Stimulated activated naive CD8-positive, alpha-beta T cell treated with anti-CD3 and anti-CD28 coated beads, Interleukin-15, amount 100 ng/mL, for 72 hours (primary cell): ENCODE results near the gene HOXB1.
A peak's percentile ranks its signal among the peaks of the same experiment; 100 is the strongest.
"Not testable (repeated sequence)": the region's sequence is repeated elsewhere in the genome, so short reads cannot be mapped to it uniquely, and the experiment has no call there.

Experiments
- ATAC-seq: fragments of 150-1000 bp; cut with Tn5 transposase; 2 replicates; pipeline ENCODE4 v1.10.0; 2021; ENCODE audit warnings: mild to moderate bottlenecking, moderate library complexity
- DNase-seq, 2 donors: peaks; one replicate each; pipeline ENCODE4 v3.0.0; 2021 to 2022
- H3K27ac Mint-ChIP-seq, 2 donors: one replicate each; pipeline ENCODE4 v1.8.0; 2022; ENCODE audit warnings: mild to moderate bottlenecking in 2 of 2, mixed read lengths in 2 of 2, moderate library complexity in 2 of 2
- H3K27me3 Mint-ChIP-seq: one replicate; pipeline ENCODE4 v1.8.0; 2022; ENCODE audit warnings: mixed read lengths
- H3K4me1 Mint-ChIP-seq: one replicate; pipeline ENCODE4 v1.8.0; 2022; ENCODE audit warnings: mild to moderate bottlenecking, mixed read lengths
- H3K4me3 Mint-ChIP-seq, 2 donors: one replicate each; pipeline ENCODE4 v1.8.0; 2022; ENCODE audit warnings: mild to moderate bottlenecking in 2 of 2, mixed read lengths in 2 of 2, moderate library complexity in 1 of 2
- H3K9me3 Mint-ChIP-seq, 2 donors: one replicate each; pipeline ENCODE4 v1.8.0; 2022; ENCODE audit warnings: mixed read lengths in 2 of 2

The HOXB1 gene

GRCh38 chr17:48527547-48527932 is 3.3 kb downstream of the HOXB1 start:
- Mint-ChIP-seq H3K9me3 (no peaks in the 10 kb centered on the region), H3K4me3 (peak overlapping the region; percentile 17 to 51), H3K27me3 (peaks cover 61% of the 10 kb centered on the region), H3K27ac (peak overlapping the region in 1 of 2 donors; percentile 72), H3K4me1 (peaks cover 21% of the 10 kb centered on the region)
- ATAC-seq (no peak), DNase-seq (no peak)

GRCh38 chr17:48526608-48527546 is 3.9 kb downstream of the HOXB1 start:
- Mint-ChIP-seq H3K27me3 (peaks cover 67% of the 10 kb centered on the region), H3K4me1 (peaks cover 21% of the 10 kb centered on the region), H3K4me3 (peak overlapping the region; percentile 29 to 44), H3K9me3 (no peaks in the 10 kb centered on the region), H3K27ac (no peak overlapping the region)
- DNase-seq (no peak), ATAC-seq (peak; percentile 31)

DNA sequence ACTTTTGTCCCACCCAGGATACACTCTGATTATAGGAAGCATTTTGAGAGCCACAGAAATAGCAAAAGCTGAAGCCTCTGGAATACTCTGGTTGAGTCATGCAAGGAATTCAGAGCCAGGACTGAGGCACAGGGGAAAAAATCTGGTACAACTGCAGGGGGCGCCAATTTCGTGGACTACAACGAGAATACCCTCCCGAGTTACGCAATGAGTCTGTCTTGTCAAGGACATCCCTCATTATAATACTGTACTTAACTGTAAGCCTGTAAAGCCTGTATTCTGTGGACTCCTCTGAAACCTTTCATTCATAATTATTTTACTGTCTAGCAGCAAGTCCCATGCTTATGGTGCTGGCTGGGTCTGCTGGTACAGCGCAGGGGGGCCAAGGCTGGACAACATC is 7.8 kb downstream of the HOXB1 start:
- Mint-ChIP-seq H3K9me3 (no peaks in the 10 kb centered on the region), H3K27me3 (peaks cover 88% of the 10 kb centered on the region), H3K4me3 (no peak overlapping the region), H3K4me1 (peaks cover 14% of the 10 kb centered on the region), H3K27ac (no peak overlapping the region)
- ATAC-seq (no peak), DNase-seq (no peak)

- Mint-ChIP-seq H3K27ac (no peak overlapping the region), H3K9me3 (no peaks in the 10 kb centered on the region), H3K4me3 (no peak overlapping the region), H3K27me3 (peaks cover 88% of the 10 kb centered on the region), H3K4me1 (peaks cover 9% of the 10 kb centered on the region)
- ATAC-seq (no peak), DNase-seq (no peak)
Observed at GRCh38 chr17:48522031-48522653, 8.7 kb downstream of the HOXB1 start.

DNA sequence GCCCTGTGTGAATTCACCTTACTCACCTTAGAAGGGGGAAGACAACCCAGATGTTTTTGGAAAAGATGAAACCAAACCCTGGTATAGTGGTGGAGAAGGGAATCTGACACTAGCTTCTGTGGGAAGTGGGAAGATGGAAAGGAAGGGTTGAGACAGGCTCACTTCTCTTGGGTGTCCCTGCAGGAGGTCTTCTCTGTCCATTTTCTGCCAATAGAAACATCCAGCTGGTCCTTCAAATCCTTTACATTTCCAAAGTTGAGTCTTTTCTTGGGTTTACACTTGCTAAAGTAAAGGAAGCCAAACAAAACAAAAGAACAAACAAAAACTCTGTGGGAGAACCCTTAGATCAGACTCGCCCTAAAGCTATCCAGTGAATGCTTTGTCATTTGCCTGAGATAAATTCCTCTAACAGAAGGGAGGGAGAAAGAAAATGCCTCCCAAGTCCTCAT is 10.2 kb downstream of the HOXB1 start:
- Mint-ChIP-seq H3K9me3 (no peaks in the 10 kb centered on the region), H3K4me3 (no peak overlapping the region), H3K27ac (no peak overlapping the region), H3K4me1 (no peaks in the 10 kb centered on the region), H3K27me3 (peaks cover 86% of the 10 kb centered on the region)
- DNase-seq (no peak), ATAC-seq (no peak)

DNA sequence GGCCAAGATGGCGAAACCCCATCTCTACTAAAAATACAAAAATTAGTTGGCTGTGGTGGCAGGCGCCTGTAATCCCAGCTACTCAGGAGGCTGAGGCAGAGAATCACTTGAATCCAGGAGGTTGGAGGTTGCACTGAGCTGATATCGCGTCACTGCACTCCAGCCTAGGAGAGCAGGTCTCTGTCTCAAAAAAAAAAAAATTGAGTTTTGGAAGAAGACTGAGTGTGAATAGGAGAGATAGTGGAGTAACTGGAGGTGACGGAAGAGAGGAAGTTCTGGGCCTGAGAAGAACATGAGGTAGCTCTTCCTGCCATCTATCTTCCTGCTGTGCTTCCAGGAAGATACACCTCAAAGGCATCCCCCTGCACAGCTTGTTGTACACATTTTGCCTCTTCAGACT is 11.4 kb downstream of the HOXB1 start:
- DNase-seq (no peak), ATAC-seq (no peak)
- H3K27me3 Mint-ChIP-seq = peaks cover 86% of the 10 kb centered on the region
- no peak overlapping the region for H3K27ac Mint-ChIP-seq
- peaks cover 3% of the 10 kb centered on the region for H3K4me1 Mint-ChIP-seq
- no peaks in the 10 kb centered on the region for H3K9me3 Mint-ChIP-seq
- H3K4me3 Mint-ChIP-seq = no peak overlapping the region

- Mint-ChIP-seq H3K4me1 (peaks cover 21% of the 10 kb centered on the region), H3K27ac (no peak overlapping the region), H3K4me3 (no peak overlapping the region), H3K27me3 (peaks cover 84% of the 10 kb centered on the region), H3K9me3 (no peaks in the 10 kb centered on the region)
- no peak for DNase-seq
- no peak for ATAC-seq
Observed at GRCh38 chr17:48517478-48517877, 13.3 kb downstream of the HOXB1 start.

GRCh38 chr17:48515925-48516900 is 14.6 kb downstream of the HOXB1 start:
- peaks cover 32% of the 10 kb centered on the region for H3K4me1 Mint-ChIP-seq
- peaks cover 82% of the 10 kb centered on the region for H3K27me3 Mint-ChIP-seq
- H3K4me3 Mint-ChIP-seq = no peak overlapping the region
- H3K9me3 Mint-ChIP-seq = no peaks in the 10 kb centered on the region
- H3K27ac Mint-ChIP-seq = no peak overlapping the region
- no peak for ATAC-seq
- no peak for DNase-seq

GRCh38 chr17:48514477-48514876 is 16.3 kb downstream of the HOXB1 start:
- ATAC-seq = no peak
- Mint-ChIP-seq H3K4me3 (no peak overlapping the region), H3K9me3 (no peaks in the 10 kb centered on the region), H3K4me1 (peaks cover 43% of the 10 kb centered on the region), H3K27me3 (peaks cover 69% of the 10 kb centered on the region), H3K27ac (no peak overlapping the region)
- no peak for DNase-seq

DNA sequence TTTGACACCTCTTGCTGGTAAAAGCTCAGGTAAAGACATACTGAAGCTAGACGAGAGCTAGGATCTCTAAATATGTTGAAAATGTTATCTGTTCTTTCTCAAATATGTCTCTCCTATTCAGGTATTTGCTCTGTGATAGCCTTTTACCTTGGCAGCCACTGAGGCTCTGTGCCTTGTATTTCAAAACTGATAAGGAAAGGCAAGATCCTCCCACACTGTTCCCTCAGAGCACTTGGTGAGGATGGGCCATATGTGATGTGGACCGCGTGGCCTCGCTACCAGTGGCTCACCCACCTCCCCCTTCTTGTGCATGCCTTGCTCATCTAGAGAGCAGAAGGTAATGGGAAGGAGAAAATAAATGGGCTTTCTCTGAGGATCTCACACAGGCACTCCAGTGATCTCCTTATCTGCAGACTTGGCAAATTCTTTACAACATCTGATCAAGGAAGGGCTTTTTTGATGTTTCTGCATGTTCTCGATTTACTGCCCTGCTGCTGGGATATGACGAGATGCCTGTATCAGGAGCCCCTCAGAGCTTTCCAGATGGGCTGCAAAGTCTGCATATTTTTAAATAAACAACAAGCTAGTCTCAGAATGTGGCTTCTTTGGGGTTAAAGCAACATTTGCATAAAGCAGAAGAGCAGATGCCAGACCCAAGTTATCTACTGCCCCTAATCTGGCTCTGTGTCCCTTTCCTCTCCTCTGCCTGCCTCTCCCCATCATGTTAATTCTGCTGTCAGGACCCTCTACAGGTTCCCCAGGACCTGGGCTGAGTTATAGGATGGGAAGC is 16.9 kb downstream of the HOXB1 start:
- Mint-ChIP-seq H3K27me3 (peaks cover 69% of the 10 kb centered on the region), H3K9me3 (no peaks in the 10 kb centered on the region), H3K27ac (no peak overlapping the region), H3K4me1 (peaks cover 43% of the 10 kb centered on the region), H3K4me3 (no peak overlapping the region)
- ATAC-seq (no peak), DNase-seq (no peak)

DNA sequence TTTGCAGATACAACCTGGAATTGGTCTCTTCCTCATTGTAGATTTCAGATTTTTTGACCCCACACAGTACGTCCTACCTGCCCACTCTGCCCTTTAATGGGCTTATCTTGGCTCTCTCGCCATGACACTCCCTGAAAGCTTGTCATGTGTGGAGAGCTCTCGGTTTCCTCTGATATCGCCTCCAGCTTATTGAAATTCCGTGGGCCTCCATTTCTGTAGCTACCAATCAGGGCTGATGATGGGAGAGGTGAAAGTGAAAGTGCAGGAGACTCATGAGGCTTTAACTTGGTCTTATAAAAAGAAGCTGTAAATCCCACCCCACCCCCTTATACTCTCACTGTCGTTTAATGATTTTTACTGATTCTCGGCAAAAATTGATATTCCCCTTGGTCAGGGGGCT is 17.7 kb downstream of the HOXB1 start:
- peak overlapping the region; percentile 66 to 73 for H3K4me3 Mint-ChIP-seq

DNA sequence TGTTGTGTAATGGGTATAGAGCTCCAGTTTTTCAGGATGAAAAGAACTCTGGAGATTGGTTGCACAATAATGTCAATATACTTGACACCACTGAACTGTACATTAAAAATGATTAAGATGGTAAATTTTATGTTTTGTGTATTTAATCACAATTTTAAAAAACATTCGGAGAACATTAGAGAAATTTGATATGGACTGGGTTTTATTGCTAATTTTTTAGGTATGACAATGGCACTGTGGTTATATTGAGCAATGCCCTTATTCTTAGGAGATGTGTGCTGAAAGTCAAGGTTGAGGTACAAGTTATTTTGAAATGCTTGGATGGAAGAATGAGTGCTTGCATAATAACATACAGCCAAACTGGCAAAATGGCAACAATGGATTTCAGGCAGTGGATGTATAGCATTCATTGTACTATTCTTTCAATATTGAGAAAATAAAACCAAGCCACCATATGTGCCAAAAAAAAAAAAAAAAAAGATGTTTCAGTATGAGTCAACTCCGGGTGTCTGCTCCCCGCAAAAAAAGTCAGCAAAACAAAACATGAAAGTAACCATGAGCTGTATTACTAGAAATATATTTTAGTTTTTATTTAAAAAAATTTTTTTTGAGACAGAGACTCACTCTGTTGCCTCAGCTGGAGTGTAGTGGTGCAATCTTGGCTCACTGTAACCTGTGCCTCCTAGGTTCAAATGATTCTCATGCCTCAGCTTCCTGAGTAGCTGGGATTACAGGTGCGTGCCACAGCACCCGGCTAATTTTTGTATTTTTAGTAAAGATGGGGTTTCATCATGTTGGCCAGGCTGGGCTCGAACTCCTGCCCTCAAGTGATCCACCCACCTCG is 19.8 kb downstream of the HOXB1 start:
- Mint-ChIP-seq H3K9me3 (no peaks in the 10 kb centered on the region), H3K4me3 (peak overlapping the region; percentile 22 to 29), H3K4me1 (peaks cover 47% of the 10 kb centered on the region), H3K27me3 (peaks cover 57% of the 10 kb centered on the region), H3K27ac (peak overlapping the region in 1 of 2 donors; percentile 52)
- DNase-seq (peak; percentile 24 to 43), ATAC-seq (peak; percentile 75)

More for the DNA sequence above, 17.7 kb downstream of the HOXB1 start:
- Mint-ChIP-seq H3K27ac (peak overlapping the region; percentile 13 to 88), H3K9me3 (no peaks in the 10 kb centered on the region), H3K27me3 (peaks cover 75% of the 10 kb centered on the region), H3K4me1 (peaks cover 43% of the 10 kb centered on the region)
- ATAC-seq = peak; percentile 70
- DNase-seq = peak in 1 of 2 donors; percentile 23

DNA sequence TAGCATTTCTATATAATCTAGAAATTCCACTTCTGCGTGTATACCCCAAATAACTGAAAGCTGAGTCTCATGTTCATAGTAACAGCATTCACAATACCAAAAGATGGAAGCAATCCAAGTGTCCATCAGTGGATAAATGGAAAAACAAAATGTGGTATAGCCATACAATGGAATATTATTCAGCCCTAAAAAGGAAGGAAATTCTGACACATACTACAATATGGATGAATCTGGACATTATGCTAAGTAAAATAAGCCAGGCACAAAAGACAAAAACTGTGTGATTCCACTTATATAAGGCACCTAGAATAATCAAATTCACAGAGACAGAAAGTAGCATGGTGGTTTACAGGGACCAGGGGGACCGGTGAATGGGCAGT is 20.4 kb downstream of the HOXB1 start:
- Mint-ChIP-seq H3K27me3 (peaks cover 52% of the 10 kb centered on the region), H3K9me3 (no peaks in the 10 kb centered on the region), H3K4me1 (peaks cover 53% of the 10 kb centered on the region), H3K27ac (no peak overlapping the region), H3K4me3 (no peak overlapping the region)
- no peak for ATAC-seq
- no peak for DNase-seq

DNA sequence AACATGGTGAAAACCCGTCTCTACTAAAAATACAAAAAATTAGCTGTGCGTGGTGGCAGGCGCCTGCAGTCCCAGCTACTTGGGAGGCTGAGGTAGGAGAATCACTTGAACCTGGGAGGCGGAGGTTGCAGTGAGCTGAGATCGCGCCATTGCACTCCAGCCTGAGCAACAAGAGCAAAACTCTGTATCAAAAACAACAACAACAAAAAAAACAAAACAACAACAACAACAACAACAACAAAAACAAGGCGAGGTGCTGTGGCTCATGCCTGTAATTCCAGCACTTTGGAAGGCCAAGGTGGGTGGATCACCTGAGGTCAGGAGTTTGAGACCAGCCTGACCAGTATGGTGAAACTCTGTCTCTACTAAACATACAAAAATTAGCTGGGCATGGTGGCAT is 21.1 kb downstream of the HOXB1 start:
- H3K4me1 Mint-ChIP-seq = peaks cover 58% of the 10 kb centered on the region
- H3K27ac Mint-ChIP-seq, ATAC-seq, DNase-seq, H3K4me3 Mint-ChIP-seq, H3K9me3 Mint-ChIP-seq: not testable (repeated sequence)
- peaks cover 52% of the 10 kb centered on the region for H3K27me3 Mint-ChIP-seq
